ENCODE data around the gene MYO3B.

Gene MYO3B

GRCh38 chr2:170144761-170145160 lies 33.2 kb upstream of the MYO3B start:
- TF ChIP-seq, protein P1, sequence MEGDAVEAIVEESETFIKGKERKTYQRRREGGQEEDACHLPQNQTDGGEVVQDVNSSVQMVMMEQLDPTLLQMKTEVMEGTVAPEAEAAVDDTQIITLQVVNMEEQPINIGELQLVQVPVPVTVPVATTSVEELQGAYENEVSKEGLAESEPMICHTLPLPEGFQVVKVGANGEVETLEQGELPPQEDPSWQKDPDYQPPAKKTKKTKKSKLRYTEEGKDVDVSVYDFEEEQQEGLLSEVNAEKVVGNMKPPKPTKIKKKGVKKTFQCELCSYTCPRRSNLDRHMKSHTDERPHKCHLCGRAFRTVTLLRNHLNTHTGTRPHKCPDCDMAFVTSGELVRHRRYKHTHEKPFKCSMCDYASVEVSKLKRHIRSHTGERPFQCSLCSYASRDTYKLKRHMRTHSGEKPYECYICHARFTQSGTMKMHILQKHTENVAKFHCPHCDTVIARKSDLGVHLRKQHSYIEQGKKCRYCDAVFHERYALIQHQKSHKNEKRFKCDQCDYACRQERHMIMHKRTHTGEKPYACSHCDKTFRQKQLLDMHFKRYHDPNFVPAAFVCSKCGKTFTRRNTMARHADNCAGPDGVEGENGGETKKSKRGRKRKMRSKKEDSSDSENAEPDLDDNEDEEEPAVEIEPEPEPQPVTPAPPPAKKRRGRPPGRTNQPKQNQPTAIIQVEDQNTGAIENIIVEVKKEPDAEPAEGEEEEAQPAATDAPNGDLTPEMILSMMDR (IDR thresholded peaks at IDR 0.05; ENCODE audit: control insufficient read depth, extremely low read depth, insufficient read depth): no peak
- H3K4me3 ChIP-seq (ENCODE audit: low read depth, low read length): no peak overlapping the region
- DNase-seq (ENCODE audit: low read depth): no peak

DNA sequence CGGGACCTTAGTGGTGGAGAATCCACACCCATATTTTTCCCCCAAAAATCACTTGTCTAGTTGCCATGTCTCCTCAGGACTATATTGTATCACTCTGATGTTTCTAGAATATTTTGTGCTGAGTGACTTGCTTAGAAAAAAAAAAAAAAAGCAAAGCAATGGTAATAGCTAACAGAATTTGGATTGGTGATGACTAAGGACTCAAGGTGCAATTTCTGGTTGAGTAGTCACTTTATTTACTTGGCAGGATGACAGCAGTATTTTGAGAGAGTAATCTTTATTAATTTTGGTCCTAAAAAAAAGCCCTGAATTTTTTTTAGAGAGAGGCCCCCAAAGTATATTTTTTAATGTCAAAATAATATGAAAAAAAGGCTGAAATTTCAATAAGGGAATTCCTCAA lies 32.8 kb upstream of the MYO3B start:
- H3K4me3 ChIP-seq (ENCODE audit: low read depth, low read length): no peak overlapping the region
- TF ChIP-seq, protein P1 (IDR thresholded peaks at IDR 0.05; ENCODE audit: control insufficient read depth, extremely low read depth, insufficient read depth): no peak
- no peak for DNase-seq (ENCODE audit: low read depth)

- TF ChIP-seq, protein P1 (IDR thresholded peaks at IDR 0.05; ENCODE audit: control insufficient read depth, extremely low read depth, insufficient read depth): no peak
- no peak overlapping the region for H3K4me3 ChIP-seq (ENCODE audit: low read depth, low read length)
- DNase-seq (ENCODE audit: low read depth): peak; percentile 39
These were observed 32.1 kb upstream of the MYO3B start for GRCh38 chr2:170145675-170146432.

GRCh38 chr2:170146784-170147183 lies 31.2 kb upstream of the MYO3B start:
- no peak overlapping the region for H3K4me3 ChIP-seq (ENCODE audit: low read depth, low read length)
- no peak for DNase-seq (ENCODE audit: low read depth)
- TF ChIP-seq, protein P1 (IDR thresholded peaks at IDR 0.05; ENCODE audit: control insufficient read depth, extremely low read depth, insufficient read depth): no peak

DNA sequence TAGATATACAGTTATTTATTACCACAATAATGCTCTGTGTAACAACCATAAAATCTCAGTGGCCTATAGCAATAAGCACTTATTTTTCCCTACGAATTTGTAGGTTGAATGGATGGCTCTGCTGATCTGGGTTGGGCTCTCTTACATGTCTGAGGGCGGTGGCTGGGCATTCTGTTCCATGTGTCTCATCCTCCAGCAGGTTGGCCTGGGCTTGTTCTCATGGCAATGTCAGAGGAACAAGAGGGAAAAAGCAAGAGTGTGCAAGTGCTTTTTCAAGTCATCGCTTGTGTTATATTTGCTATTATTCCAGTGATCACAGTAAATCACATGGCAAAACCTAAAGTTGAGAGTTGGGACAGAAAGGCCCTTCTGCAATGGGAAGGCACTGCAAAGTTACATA lies 30.4 kb upstream of the MYO3B start:
- DNase-seq (ENCODE audit: low read depth): no peak
- TF ChIP-seq, protein P1 (IDR thresholded peaks at IDR 0.05; ENCODE audit: control insufficient read depth, extremely low read depth, insufficient read depth): no peak
- no peak overlapping the region for H3K4me3 ChIP-seq (ENCODE audit: low read depth, low read length)

DNA sequence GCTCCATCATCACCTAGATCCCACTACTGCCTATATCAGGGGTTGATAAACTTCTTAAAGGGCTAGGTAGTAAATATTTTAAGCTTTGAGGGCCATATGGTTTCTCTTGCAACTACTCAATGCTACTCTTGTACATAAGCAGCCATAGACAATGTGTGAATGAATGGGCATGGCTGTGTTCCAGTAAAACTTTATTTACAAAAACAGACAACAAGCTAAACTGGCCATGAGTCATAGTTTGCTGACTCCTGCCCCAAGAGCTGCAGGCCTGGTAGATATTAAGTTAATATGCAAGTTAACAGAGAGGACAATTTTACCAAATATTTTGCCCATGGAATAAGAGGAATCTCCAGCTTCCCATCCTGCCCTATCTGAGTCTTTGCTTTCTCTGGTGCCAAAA lies 29.8 kb upstream of the MYO3B start:
- DNase-seq (ENCODE audit: low read depth): peak; percentile 37
- H3K4me3 ChIP-seq (ENCODE audit: low read depth, low read length): no peak overlapping the region
- TF ChIP-seq, protein P1 (IDR thresholded peaks at IDR 0.05; ENCODE audit: control insufficient read depth, extremely low read depth, insufficient read depth): no peak

GRCh38 chr2:170152421-170152820 lies 25.5 kb upstream of the MYO3B start:
- TF ChIP-seq, protein P1 (IDR thresholded peaks at IDR 0.05; ENCODE audit: control insufficient read depth, extremely low read depth, insufficient read depth): no peak
- no peak for DNase-seq (ENCODE audit: low read depth)
- H3K4me3 ChIP-seq (ENCODE audit: low read depth, low read length): no peak overlapping the region

Data from LNCaP clone FGC (cell line).